ENCODE data around the gene GTPBP6.
"Not testable (repeated sequence)": the region's sequence is repeated elsewhere in the genome, so short reads cannot be mapped to it uniquely, and the experiment has no call there.

GTPBP6 gene

DNA sequence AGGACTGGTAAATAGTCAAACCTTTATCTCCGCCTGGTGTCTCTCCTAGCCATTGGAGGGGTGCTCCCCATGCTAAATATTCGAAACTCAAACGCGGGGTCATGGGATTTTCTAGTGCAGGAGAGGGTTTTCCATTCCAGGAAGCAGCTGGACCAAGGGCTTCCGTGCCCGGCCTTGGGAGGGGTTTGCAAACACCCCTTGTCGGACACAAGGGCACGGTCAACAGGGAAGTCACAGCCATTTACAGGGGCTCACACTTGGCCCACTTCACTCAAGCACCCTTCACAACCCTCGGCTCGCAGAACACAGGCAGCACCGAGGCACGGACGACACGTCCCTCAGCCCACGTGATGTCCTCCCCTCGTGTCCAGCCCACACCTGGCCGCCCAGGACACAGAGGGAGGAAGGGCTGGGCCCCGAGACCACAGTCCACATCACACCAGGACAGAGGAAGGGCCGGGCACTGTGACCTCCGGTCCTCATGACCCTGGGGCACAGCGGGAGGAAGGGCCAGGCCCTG lies 47.7 kb downstream of the GTPBP6 start:
- TF ChIP-seq, protein P1, sequence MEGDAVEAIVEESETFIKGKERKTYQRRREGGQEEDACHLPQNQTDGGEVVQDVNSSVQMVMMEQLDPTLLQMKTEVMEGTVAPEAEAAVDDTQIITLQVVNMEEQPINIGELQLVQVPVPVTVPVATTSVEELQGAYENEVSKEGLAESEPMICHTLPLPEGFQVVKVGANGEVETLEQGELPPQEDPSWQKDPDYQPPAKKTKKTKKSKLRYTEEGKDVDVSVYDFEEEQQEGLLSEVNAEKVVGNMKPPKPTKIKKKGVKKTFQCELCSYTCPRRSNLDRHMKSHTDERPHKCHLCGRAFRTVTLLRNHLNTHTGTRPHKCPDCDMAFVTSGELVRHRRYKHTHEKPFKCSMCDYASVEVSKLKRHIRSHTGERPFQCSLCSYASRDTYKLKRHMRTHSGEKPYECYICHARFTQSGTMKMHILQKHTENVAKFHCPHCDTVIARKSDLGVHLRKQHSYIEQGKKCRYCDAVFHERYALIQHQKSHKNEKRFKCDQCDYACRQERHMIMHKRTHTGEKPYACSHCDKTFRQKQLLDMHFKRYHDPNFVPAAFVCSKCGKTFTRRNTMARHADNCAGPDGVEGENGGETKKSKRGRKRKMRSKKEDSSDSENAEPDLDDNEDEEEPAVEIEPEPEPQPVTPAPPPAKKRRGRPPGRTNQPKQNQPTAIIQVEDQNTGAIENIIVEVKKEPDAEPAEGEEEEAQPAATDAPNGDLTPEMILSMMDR (conservative IDR thresholded peaks at IDR 0.05; ENCODE audit: low read depth, low read length), result no peak
- no peak for DNase-seq (ENCODE audit: low read depth)
- H3K4me3 ChIP-seq (ENCODE audit: low read length), result no peak overlapping the region

GRCh38 chrX:267771-268261 lies 50.8 kb downstream of the GTPBP6 start:
- no peak for DNase-seq (ENCODE audit: low read depth)
- no peak overlapping the region for H3K4me3 ChIP-seq (ENCODE audit: low read length)
- TF ChIP-seq, protein P1 (conservative IDR thresholded peaks at IDR 0.05; ENCODE audit: low read depth, low read length), result no peak

DNA sequence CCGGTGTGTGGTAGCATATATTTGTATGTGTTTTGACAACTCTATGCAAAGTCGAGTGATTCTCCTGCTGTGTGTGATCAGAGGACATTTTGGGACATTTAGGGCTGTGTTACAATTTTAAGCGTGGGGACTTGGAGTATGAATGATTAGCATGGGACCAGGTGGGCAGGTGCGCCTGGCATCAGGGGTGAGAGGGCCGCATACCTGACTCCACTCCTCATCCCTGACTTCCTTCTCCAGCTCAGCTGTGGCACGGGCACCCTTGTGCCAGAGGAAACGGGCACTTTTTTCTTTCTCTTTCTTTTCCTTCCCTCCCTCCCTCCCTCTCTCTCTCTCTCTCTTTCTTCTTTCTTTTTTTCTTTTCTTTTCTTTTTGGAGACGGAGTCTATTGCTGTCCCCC lies 53.1 kb downstream of the GTPBP6 start:
- TF ChIP-seq, protein P1 (conservative IDR thresholded peaks at IDR 0.05; ENCODE audit: low read depth, low read length), result no peak
- DNase-seq (ENCODE audit: low read depth), result no peak
- no peak overlapping the region for H3K4me3 ChIP-seq (ENCODE audit: low read length)

GRCh38 chrX:264634-265455 lies 53.8 kb downstream of the GTPBP6 start:
- H3K4me3 ChIP-seq (ENCODE audit: low read length), result no peak overlapping the region
- no peak for DNase-seq (ENCODE audit: low read depth)
- TF ChIP-seq, protein P1 (conservative IDR thresholded peaks at IDR 0.05; ENCODE audit: low read depth, low read length), result no peak

DNA sequence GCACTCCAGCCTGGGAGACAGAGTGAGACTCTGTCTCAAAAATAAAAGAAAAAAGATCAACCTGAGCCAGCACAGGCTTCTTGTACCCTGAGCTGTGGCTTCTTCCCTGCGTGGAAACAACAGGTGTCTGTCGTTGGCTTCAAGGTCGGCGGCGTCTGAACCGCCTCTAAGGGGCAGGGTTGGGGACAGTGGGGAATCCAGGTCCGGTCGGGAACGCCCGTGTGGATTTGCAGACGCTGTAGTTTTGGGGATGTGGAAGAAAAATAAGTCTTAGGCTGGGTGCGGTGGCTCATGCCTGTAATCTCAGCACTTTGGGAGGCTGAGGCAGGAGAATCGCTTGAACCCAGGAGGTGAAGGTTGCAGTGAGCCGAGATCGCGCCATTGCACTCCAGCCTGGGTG lies 54.6 kb downstream of the GTPBP6 start:
- DNase-seq (ENCODE audit: low read depth); H3K4me3 ChIP-seq (ENCODE audit: low read length): not testable (repeated sequence)

GRCh38 chrX:262381-262909 lies 56.2 kb downstream of the GTPBP6 start:
- no peak overlapping the region for H3K4me3 ChIP-seq (ENCODE audit: low read length)
- no peak for DNase-seq (ENCODE audit: low read depth)
- TF ChIP-seq, protein P1 (conservative IDR thresholded peaks at IDR 0.05; ENCODE audit: low read depth, low read length), result no peak

DNA sequence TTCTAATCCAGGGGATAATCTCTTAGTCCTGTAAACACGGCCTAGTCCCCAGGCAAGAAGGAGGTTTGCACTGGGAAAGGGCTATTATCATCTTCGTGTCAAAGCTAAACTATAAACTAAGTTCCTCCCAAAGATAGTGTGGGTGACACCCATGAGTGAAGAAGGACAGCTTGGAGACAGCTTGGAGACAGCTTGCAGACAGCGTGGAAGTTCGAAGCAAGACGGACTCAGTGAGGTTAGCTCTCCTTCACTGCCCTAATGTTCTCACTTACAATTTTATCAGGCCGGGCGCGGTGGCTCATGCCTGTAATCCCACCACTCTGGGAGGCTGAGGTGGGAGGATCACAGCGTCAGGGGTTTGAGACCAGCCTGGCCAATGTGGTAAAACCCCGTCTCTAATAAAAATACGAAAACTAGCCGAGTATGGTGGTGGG lies 56.7 kb downstream of the GTPBP6 start:
- TF ChIP-seq, protein P1 (conservative IDR thresholded peaks at IDR 0.05; ENCODE audit: low read depth, low read length), result no peak
- no peak for DNase-seq (ENCODE audit: low read depth)
- H3K4me3 ChIP-seq (ENCODE audit: low read length), result no peak overlapping the region

All from retinal pigment epithelial cell (primary cell).